ENCODE measurements around the gene JKAMP.
A peak's percentile ranks its signal among the peaks of the same experiment; 100 is the strongest.

Gene JKAMP

GRCh38 chr14:59503256-59503655, 18.9 kb downstream of the JKAMP start:
- no peak for DNase-seq
- no peaks in the 10 kb centered on the region for H3K9me3 ChIP-seq
- TF ChIP-seq, protein P1, sequence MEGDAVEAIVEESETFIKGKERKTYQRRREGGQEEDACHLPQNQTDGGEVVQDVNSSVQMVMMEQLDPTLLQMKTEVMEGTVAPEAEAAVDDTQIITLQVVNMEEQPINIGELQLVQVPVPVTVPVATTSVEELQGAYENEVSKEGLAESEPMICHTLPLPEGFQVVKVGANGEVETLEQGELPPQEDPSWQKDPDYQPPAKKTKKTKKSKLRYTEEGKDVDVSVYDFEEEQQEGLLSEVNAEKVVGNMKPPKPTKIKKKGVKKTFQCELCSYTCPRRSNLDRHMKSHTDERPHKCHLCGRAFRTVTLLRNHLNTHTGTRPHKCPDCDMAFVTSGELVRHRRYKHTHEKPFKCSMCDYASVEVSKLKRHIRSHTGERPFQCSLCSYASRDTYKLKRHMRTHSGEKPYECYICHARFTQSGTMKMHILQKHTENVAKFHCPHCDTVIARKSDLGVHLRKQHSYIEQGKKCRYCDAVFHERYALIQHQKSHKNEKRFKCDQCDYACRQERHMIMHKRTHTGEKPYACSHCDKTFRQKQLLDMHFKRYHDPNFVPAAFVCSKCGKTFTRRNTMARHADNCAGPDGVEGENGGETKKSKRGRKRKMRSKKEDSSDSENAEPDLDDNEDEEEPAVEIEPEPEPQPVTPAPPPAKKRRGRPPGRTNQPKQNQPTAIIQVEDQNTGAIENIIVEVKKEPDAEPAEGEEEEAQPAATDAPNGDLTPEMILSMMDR (IDR thresholded peaks at IDR 0.05; ENCODE audit: low read depth, low read length): no peak
- no peaks in the 10 kb centered on the region for H3K4me1 ChIP-seq
- peaks cover 10% of the 10 kb centered on the region for H3K36me3 ChIP-seq
- H3K4me3 ChIP-seq (ENCODE audit: low read depth, low read length): no peak overlapping the region
- no peaks in the 10 kb centered on the region for H3K27me3 ChIP-seq

GRCh38 chr14:59507063-59507751, 22.9 kb downstream of the JKAMP start:
- H3K9me3 ChIP-seq: no peaks in the 10 kb centered on the region
- peak; percentile 72 for DNase-seq
- no peaks in the 10 kb centered on the region for H3K4me1 ChIP-seq
- TF ChIP-seq, protein P1 (IDR thresholded peaks at IDR 0.05; ENCODE audit: low read depth, low read length): peak; percentile 99
- no peak overlapping the region for H3K4me3 ChIP-seq (ENCODE audit: low read depth, low read length)
- peaks cover 4% of the 10 kb centered on the region; the same call in 1 of the 2 replicates for H3K27me3 ChIP-seq
- H3K36me3 ChIP-seq: peaks cover 4% of the 10 kb centered on the region

DNA sequence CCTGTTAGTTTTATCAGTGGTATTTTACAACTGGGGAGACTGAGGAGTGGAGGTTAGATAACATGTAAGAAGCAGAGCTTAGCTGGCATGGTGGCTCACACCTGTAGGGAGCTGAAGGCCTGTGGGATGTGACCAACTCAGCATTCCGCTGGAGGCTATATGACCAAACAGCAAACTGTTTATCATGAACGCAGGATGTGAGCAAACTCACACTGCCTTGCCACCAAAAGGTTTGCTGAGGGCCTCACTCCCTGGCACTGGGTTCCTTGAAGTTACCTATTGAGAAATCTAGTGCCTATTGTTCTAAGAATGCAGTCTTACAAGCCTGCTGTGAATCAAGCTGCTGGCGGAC, 23.4 kb downstream of the JKAMP start:
- Histone ChIP-seq H3K4me1 (no peaks in the 10 kb centered on the region), H3K9me3 (no peaks in the 10 kb centered on the region), H3K36me3 (peaks cover 4% of the 10 kb centered on the region), H3K4me3 (ENCODE audit: low read depth, low read length) (no peak overlapping the region), H3K27me3 (peaks cover 4% of the 10 kb centered on the region; the same call in 1 of the 2 replicates)
- DNase-seq: no peak
- TF ChIP-seq, protein P1 (IDR thresholded peaks at IDR 0.05; ENCODE audit: low read depth, low read length): no peak

DNA sequence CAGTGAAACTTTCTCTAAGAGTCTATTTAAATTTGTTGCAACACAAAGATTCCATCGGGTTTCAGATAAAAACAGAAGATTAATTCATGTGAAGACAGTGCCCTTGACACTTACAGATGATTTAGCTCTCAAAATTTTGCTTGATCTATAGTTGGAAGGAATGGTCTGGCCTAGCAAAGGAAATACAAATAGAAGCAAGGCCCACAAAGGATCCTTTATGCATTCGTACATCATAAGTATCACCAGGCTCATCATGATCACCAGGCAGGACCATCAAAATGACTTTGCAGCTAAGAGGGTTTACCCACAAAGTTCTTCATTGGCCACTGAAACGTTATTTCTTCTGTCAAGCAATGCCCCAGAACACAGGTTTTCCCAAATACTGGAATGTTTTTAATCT, 24.8 kb downstream of the JKAMP start:
- no peak for DNase-seq
- TF ChIP-seq, protein P1 (IDR thresholded peaks at IDR 0.05; ENCODE audit: low read depth, low read length): no peak
- H3K36me3 ChIP-seq: peaks cover 2% of the 10 kb centered on the region
- H3K4me1 ChIP-seq: no peaks in the 10 kb centered on the region
- H3K27me3 ChIP-seq: peaks cover 4% of the 10 kb centered on the region; the same call in 1 of the 2 replicates
- no peaks in the 10 kb centered on the region for H3K9me3 ChIP-seq
- H3K4me3 ChIP-seq (ENCODE audit: low read depth, low read length): no peak overlapping the region

DNA sequence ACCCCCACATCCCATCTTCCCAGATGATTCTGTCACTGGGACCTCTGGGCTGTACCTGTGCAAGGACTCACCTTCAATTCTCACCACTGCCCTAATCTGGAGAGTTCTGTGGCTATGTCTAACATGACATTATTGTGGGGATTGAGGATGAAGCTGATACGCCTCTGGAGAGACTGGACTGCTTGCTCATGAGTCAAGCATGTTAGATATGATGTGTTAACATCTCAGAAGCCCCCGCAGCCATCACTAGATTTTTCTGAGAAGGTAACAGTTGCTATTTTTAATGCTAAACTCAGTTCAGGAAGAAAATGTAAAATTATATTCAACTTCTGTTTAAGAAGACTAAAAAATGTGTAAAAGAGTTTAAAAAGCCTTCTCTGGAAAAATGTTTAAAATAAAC, 25.7 kb downstream of the JKAMP start:
- H3K9me3 ChIP-seq: no peaks in the 10 kb centered on the region
- DNase-seq: no peak
- no peaks in the 10 kb centered on the region for H3K36me3 ChIP-seq
- H3K4me1 ChIP-seq: no peaks in the 10 kb centered on the region
- no peak overlapping the region for H3K4me3 ChIP-seq (ENCODE audit: low read depth, low read length)
- TF ChIP-seq, protein P1 (IDR thresholded peaks at IDR 0.05; ENCODE audit: low read depth, low read length): no peak
- H3K27me3 ChIP-seq: peaks cover 4% of the 10 kb centered on the region; the same call in 1 of the 2 replicates

DNA sequence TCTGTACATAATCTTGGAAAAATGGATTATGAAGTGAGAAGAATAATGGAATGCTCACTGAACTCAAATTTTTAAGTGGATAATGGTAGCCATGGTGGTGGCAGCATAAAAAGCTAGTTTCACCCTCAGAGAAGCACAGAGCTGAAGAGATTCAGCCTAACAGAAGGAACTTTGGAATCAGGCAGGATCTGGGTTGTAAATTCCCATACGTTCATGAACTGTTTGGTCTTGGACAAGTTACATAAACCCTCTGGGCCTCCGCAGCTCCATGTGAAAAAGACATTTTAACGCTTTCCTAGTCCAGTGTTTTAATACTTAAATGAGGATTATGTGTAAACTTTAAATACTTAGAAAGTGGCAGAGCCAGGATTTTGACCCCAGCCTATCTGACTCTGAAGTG, 26.6 kb downstream of the JKAMP start:
- Histone ChIP-seq H3K9me3 (no peaks in the 10 kb centered on the region), H3K27me3 (peaks cover 4% of the 10 kb centered on the region; the same call in 1 of the 2 replicates), H3K4me1 (no peaks in the 10 kb centered on the region), H3K36me3 (no peaks in the 10 kb centered on the region), H3K4me3 (ENCODE audit: low read depth, low read length) (no peak overlapping the region)
- TF ChIP-seq, protein P1 (IDR thresholded peaks at IDR 0.05; ENCODE audit: low read depth, low read length): no peak
- no peak for DNase-seq

Data from BE2C (cell line).